ENCODE data around the gene MAST1. TPM values are rescaled to one million over a fixed set of nuclear protein-coding genes. Genes with fewer than 3 reads are reported as not detected.
A peak's percentile ranks its signal among the peaks of the same experiment; 100 is the strongest.
"Not testable (repeated sequence)": the region's sequence is repeated elsewhere in the genome, so short reads cannot be mapped to it uniquely, and the experiment has no call there.

The MAST1 gene
- total RNA-seq, result not detected

DNA sequence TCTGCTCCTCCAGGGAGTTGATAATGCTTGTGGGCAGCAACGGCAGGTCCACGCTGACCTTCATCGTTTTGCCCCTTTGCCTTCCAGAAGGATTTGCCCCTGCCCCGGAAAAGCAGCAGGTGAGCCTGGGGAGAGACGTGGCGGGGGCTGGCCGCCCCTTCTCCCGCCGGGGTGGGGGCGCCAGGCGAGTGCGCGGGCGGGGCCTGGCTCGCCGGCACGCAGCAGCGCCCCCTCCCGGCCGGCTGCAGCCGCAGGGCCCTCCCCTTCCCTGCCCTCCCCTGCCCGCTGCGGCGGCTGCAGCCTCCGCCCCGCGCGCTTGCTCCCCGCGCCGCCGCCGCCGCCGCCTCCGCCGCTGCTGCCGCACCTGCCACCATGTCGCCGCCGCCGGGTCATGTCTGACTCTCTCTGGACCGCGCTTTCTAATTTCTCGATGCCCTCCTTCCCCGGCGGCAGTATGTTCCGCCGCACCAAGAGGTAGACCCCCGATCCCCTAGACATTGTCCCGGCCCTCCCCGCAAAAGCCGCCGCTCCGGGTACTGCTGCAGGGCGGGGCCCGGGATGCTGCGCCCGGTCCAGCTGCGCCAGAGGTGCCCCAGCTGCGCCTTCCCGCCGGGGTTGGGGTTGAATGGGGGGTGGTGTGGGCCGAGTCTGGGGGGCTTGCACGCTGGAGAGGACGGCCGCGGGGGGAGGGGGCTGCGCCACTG is at the start of gene MAST1:
Gene MAST1 (plus strand): TSS at position 334 of the 704 bp plus-strand sequence. CDS start 58 bp downstream, at position 392.
- peak; percentile 42 for ATAC-seq

DNA sequence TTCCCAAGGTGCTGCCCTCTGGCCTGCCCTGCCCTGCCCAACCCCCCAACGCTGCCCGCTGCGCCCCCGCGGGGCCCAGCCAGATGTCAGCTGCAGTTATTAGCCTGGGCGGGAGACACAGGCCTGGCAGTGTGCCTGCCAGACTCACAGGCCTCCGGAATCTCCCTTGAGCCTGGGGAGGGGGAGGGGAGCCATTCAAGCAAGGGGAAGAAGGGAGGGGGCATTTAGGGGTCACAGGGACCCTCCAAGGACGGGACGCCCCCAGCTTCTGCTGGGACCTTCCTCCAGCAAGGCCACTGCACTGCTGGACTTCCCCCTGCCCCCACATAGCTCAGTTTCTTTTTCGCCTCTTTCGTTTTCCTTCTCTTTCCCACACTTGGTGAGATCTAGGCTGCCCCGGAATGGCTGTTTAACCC is 49.6 kb upstream of the MAST1 start:
- no peak for ATAC-seq

DNA sequence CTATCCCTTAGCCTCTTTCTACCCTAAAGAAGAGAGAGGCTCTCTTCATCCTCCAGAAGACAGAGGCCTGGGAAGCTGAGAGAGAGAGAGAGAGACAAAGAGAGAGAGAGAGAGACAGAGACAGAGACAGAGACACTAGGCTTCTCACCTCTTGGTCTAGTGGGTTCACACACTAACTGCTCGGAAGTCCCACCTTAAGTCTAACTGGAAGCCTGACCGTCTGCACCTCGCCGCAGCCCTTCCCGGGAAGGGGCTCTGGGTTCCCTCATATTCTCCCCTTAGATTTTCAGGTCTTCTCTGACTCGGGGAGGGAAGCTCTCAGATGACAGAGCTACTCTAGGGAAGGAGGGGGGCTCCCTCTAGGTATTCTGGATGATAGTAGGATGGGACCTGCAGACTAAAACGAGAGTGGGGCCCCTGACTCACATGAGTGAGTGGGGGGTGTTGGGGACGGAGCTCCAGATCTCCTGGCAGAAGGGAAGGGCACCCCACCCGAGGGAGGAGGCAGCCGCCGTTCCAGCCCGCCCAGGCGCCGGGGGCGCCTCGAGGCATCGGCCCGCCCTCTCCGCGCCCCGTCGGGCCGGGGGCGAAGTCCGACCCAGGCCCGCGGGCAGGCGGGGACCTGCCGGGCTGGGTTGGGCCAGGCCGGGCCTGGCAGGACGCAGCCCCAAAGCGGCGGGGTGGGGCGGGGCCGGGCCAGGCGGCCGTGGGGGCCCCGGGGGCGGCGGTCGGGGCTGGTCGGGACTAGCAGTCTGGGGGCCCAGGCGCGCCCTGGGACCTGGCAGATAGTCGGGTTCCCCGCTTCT is 49.0 kb upstream of the MAST1 start:
- ATAC-seq, result no peak

DNA sequence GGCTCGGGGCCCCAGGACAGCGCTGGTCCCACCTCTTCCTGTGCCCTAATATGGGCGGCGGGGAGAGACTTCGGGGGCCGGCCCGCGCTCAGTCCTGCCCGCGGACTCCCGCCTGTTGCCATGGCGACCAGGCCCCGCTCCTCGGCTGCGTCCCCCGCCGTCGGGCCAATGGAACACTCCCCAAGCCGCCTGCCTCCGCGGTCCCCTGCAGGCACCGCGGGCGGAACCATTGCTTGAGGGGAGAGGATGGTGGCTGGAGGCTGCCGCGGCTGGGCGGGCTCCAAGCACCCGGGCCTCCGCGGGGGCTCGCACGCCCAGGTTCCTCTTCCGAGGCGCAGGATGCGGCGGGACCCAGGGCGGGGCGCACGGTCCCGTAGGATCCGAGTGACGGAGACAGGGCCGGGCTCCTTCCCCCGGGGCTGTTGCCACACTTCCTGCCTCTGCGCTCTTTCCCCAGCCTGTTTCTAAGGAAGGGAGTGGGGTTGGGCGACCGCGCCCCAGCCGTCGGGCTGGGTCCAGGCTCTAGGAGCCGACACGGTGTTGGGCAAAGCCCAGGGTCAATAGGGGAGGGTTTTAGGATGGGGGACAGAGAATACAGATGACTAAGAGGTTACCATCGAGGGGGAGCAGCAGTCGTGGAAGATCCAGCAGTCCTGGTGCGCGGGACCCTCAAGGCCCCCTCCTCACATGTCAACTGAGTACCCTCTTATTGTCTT is 48.3 kb upstream of the MAST1 start:
- peak; percentile 52 for ATAC-seq

DNA sequence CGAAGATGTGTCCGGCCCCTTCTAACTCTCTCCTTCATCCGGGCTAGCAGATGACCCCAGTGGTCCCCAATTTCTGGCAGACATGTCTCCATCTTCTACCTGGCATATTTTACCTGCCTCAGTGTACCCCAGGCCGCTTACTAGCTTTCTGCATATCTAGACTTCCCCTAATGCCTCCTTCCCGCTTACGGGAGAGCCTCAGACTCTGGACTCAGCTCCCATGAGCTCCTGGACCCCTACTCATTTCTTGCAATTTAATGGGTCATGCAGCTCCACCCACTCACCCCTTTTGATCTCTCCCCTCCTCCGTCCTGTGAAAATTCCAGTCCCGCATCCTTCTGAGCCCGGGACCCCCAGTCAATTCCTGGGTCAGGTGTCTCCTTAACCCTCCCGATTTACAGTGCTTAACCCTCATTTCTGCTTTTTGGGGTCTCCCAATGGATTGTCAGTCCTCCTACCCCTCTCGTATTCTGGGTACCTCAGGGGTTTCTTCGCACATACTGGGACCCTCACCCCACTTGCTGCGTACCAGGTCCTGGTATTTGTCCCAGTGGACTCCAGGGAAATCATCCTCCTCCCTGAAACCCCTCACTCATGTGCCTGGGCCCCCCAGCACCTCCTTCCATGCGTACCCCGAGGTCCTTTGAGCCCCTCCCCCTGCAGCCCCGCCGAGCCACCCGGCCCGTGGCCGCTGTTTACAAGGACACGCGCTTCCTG is 47.5 kb upstream of the MAST1 start:
- ATAC-seq, result no peak

DNA sequence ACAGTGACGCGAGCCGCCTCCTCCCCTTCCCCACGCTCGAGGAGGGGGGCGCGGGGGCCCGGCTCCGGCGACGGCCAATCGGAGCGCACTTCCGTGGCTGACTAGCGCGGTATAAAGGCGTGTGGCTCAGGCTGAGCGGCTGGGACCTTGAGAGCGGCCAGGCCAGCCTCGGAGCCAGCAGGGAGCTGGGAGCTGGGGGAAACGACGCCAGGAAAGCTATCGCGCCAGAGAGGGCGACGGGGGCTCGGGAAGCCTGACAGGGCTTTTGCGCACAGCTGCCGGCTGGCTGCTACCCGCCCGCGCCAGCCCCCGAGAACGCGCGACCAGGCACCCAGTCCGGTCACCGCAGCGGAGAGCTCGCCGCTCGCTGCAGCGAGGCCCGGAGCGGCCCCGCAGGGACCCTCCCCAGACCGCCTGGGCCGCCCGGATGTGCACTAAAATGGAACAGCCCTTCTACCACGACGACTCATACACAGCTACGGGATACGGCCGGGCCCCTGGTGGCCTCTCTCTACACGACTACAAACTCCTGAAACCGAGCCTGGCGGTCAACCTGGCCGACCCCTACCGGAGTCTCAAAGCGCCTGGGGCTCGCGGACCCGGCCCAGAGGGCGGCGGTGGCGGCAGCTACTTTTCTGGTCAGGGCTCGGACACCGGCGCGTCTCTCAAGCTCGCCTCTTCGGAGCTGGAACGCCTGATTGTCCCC is 46.8 kb upstream of the MAST1 start, which contains the start of gene JUNB:
Gene JUNB (plus strand): TSS at position 142 of the 706 bp plus-strand sequence. CDS start 286 bp downstream, at position 428.
- peak; percentile 49 for ATAC-seq

DNA sequence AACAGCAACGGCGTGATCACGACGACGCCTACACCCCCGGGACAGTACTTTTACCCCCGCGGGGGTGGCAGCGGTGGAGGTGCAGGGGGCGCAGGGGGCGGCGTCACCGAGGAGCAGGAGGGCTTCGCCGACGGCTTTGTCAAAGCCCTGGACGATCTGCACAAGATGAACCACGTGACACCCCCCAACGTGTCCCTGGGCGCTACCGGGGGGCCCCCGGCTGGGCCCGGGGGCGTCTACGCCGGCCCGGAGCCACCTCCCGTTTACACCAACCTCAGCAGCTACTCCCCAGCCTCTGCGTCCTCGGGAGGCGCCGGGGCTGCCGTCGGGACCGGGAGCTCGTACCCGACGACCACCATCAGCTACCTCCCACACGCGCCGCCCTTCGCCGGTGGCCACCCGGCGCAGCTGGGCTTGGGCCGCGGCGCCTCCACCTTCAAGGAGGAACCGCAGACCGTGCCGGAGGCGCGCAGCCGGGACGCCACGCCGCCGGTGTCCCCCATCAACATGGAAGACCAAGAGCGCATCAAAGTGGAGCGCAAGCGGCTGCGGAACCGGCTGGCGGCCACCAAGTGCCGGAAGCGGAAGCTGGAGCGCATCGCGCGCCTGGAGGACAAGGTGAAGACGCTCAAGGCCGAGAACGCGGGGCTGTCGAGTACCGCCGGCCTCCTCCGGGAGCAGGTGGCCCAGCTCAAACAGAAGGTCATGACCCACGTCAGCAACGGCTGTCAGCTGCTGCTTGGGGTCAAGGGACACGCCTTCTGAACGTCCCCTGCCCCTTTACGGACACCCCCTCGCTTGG is 46.1 kb upstream of the MAST1 start:
- no peak for ATAC-seq

DNA sequence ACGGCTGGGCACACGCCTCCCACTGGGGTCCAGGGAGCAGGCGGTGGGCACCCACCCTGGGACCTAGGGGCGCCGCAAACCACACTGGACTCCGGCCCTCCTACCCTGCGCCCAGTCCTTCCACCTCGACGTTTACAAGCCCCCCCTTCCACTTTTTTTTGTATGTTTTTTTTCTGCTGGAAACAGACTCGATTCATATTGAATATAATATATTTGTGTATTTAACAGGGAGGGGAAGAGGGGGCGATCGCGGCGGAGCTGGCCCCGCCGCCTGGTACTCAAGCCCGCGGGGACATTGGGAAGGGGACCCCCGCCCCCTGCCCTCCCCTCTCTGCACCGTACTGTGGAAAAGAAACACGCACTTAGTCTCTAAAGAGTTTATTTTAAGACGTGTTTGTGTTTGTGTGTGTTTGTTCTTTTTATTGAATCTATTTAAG is 45.4 kb upstream of the MAST1 start:
- ATAC-seq, result no peak

DNA sequence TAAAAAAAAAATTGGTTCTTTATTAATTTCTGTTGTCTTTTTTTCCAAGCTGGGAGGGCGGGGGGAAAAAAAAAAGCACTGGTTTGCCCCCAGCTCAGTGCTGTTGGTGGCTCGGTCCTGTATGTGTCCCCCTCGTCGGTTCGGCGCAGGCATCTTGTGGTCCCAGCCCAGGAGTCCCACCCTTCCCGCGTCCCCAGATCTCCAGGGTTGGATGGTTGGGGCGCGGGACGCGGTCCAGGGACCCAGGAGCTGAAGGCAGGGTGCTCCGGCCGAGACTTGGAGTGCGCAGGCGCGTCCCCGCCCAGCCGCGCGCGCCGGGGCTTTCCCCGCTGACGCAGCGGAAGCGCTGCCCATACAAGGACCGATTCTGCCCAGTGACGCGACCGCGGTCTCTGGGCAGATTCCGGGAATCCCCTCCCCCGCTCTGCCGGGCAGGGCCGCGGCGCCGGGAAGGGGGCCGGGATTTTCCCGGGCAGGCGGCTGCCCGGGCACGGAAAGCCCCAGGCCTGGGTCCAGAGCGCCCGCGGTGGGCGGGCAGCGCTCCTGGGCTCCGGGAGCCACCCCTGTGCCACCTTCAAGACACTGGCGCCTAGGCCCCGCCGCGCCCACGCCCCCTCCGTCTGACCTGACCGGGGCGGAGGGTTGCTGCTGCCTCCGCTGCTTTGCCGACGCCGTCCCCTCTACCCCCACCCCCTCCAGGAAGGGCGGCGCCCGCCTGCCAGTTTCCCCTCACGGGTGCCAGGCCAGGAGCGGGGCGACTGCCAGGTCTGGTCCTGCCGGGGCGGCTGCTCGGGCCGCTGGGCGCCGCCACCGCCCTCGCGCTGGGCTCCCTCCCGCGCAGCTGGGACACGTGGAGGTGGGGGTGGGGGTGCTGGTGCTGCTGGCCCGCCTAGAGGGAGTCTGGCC is 44.8 kb upstream of the MAST1 start:
- peak; percentile 45 for ATAC-seq

DNA sequence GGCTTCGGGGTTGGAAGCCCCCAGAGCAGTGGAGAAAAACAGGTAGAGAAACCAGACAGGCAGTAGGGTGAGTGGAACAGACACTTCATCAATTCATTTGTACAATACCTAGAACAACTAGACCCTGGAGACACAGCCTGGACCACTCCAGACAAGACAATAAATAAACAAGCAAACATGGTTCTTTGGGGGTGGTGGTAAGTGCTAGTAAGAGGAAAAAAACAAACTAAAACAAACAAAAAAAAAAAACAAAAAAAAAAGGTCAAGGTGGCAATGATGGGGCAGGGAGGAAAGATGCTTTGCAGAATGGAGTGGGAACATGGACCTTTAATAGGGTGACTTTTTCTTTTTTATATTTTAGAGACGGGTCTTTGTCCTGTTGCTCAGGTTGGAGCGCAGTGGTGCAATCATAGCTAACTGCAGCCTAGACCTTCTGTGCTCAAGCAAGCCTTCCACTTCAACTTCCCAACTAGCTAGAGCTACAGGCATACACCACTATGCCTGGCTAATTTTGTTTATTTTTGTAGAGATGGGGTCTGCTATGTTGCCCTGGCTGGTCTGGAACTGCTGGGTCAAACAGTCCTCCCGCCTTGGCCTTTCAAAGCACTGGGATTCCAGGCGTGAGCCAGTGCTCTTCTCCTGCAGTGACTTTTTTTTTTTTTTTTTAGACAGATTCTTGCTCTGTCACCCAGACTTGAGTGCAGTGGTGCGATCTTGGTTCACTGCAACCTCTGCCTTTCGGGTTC is 43.9 kb upstream of the MAST1 start:
- ATAC-seq, result no peak

DNA sequence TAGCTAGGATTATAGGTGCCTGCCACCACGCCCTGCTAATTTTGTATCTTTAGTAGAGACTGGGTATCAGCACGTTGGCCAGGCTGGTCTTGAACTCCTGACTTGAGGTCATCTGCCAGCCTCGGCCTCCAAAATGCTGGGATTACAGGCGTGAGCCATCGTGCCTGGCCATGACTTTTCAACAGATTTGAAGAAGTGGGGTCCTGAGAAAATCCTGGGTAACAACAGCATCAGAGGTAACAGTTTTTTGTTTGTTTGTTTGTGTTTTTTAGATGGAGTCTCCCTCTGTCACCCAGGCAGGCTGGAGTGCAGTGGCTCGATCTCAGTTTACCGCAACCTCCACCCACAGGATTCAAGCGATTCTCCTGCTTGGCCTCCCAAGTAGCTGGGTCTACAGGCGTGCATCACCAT is 43.3 kb upstream of the MAST1 start:
- no peak for ATAC-seq

DNA sequence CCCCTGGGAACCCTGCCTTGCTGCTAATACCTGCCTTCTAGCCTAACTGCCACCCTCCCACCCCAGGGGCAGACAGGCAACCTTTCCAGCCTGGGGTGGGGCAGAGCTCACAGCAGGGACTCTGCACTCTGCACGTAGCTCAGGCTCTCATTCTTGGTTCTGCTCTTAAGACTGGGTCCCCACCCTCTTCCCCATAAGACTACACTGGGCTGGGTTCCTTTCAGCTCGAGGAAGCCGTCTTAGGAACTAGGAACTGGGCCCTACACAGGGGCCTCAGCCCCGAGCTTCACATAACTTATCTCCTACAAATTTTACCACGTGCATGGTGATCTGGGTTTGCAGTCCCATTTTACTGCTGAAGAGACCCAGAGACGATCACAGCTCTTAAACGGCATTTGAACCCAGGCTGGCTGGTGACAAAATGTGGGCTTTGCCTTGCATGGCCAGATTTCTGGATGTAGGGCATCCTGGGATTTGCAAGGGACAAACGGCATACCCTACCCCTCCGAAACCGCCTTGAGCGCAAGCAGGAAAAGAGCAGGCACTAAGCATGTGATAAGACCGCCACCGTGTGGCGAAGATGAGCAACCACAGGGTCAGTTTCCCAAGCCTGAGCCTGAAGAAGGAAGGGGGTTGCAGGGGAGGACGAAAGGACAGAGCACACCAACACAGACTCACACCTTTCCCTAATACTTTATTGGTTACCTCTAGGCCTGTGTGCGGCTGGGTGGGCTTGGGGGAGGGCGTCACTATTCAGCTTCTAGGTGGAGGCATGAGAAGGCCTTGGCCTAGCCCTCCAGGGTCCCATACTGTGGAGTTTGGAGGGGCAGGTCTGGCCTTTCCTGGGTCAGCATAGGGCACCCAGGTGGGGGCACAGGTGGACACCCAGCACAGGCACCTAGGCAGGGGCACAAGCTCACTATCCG is 41.9 kb upstream of the MAST1 start:
- peak; percentile 22 for ATAC-seq

DNA sequence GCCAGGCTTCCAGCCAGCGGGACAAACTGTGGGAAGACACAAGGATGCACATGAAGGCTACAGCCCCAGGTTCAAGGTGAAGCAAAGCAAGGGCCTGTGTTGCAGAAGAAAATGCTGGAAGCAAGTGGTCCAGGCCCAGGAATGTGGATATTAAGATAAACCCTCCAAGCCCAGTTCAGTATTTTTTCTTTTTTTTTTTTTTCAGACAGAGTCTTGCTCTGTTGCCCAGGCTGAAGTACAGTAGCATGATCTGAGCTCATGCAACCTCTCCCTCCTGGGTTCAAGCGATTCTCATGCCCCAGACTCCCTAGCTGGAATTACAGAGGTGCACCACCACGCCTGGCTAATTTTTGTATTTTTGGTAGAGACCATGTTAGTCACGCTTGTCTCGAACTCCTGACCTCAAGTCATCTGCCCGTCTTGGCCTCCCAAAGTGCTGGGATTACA is 41.2 kb upstream of the MAST1 start:
- ATAC-seq, result no peak

DNA sequence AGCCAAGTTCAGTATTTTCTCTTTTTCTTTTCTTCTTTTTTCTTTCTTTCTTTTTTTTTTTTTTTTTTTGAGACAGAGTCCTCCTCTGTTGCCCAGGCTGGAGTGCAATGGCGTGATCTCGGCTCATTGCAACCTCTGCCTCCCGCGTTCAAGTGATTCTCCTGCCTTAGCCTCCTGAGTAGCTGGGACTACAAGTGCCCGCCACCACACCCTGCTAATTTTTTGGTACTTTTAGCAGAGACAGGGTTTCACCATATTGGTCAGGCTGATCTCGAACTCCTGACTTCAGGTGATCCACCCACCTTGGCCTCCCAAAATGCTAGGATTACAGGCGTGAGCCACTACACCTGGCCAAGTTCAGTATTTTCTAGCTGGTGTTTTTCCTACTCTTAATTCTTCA is 40.7 kb upstream of the MAST1 start:
- not testable (repeated sequence) for ATAC-seq

DNA sequence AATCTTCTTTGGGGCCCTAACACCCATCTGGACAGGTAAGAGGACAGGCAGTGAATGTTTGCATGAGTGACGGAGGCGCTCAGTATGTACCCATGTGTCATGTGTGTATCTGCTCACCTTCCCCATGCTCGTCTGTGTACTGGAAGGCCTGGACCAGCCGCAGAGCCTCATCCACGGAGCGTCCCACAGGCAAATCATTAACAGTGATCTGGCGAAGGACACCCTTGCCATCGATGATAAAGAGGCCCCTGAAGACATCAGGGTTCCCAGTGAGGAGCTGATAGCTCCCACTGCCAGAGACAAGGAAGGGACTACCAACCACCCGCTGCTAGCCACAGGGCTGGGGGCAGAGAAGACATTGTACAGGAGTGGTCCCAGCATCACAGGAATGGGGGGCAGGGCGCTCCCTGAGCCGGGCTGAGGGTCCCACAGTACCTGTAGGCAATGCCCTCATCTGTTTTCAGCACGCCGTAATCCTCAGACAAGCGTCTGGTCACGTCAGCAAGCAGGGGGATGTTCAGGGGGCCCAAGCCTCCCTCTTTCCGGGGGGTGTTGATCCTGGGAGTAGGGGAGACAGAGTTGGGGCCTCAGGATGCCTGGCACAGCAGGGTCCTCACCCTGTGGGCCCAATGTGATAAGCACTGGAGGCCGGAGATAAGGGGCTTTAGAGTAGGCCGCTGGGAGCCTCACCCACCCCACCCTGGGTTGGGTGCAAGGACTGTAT is 38.4 kb upstream of the MAST1 start:
- no peak for ATAC-seq

DNA sequence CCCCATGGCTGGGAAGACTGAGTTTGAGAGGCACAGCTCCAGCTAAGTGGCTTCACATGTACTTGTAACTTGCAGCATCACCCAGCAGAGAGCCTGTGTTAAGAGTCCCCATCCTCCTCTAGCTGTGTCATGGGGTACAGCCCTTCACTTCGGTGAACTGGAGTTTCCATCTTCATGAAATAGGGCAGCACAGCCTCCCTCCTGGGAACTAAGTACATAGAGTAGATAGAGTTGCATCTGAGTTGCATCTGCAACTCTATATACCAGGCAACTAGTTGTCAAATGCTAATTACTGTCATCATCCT is 37.9 kb upstream of the MAST1 start:
- ATAC-seq, result no peak

DNA sequence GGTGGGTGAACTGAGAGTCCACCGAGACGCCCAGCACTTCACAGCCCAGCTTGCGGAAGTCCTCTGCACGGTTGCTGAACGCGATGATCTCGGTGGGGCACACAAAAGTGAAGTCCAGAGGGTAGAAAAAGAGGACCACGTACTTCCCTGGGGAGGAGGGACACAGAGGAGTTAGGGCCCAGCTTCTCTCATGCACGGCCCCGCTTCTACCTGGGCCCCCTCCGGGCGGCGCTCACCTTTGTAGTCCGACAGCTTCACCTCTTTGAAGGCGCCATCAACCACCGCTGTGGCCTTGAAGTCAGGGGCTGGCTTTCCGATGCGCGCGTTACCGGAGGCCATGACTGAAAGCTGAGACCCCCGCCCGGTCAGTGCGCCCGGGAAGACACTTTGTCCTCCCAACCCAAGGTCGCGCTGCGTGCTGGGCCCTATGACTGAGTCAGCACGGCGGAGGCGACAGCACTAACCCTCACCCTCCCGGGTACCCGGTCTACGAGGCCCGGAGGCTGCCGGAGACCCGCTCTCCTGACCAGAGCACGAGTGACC is 37.3 kb upstream of the MAST1 start:
- peak; percentile 10 for ATAC-seq
